Brain microvascular endothelial cell (primary cell): ENCODE measurements around the gene SLC12A6.

Experiments used
- DNase-seq: peaks from one replicate; pipeline ENCODE4 v3.0.0-alpha.2; 2020
- H3K27ac ChIP-seq: fragments of 250-450 bp; sonication (Bioruptor Pico); 2 replicates; pipeline ENCODE4 v1.5.1; 2020; ENCODE audit warnings: mild to moderate bottlenecking, moderate library complexity
- H3K27me3 ChIP-seq: fragments of 250-450 bp; sonication (Bioruptor Pico); replicated peaks from 2 replicates; pipeline ENCODE4 v1.5.1; 2020; ENCODE audit warnings: mild to moderate bottlenecking
- H3K36me3 ChIP-seq: fragments of 250-450 bp; sonication (Bioruptor Pico); replicated peaks from 2 replicates; pipeline ENCODE4 v1.5.1; 2020; ENCODE audit warnings: mild to moderate bottlenecking
- H3K4me3 ChIP-seq: 2 replicates; pipeline ENCODE4 v1.5.1; 2011; ENCODE audit warnings: low read depth, mild to moderate bottlenecking, control low read depth, low read length, moderate library complexity
- CTCF ChIP-seq: IDR thresholded peaks from 2 replicates; pipeline ENCODE4 v1.5.1; 2011; ENCODE audit warnings: low read depth, mild to moderate bottlenecking, moderate library complexity, low read length, control low read depth, inconsistent platforms; ENCODE audit errors: missing control alignments
- in situ Hi-C: cut with HindIII; loops from 2 replicates; pipeline ENCODE4 v1.10.0; 2017; ENCODE audit warnings: low sequenced_read_pairs, low pct_ligation_motif_present

The SLC12A6 gene

GRCh38 chr15:34329006-34329405, 8.6 kb downstream of the SLC12A6 start:
- in situ Hi-C loops = loop anchor here (25.0 kb wide), 1 partner anchor 92 kb away; the partner anchor contains the start of gene EMC4
- TF ChIP-seq CTCF = no peak
- H3K36me3 ChIP-seq = no peaks in the 10 kb centered on the region
- DNase-seq = no peak
- no peaks in the 10 kb centered on the region for H3K27me3 ChIP-seq
- no peak overlapping the region for H3K4me3 ChIP-seq
- no peak overlapping the region for H3K27ac ChIP-seq

GRCh38 chr15:34327906-34328305, 9.7 kb downstream of the SLC12A6 start:
- Histone ChIP-seq H3K27me3 (no peaks in the 10 kb centered on the region), H3K36me3 (no peaks in the 10 kb centered on the region), H3K27ac (no peak overlapping the region), H3K4me3 (no peak overlapping the region)
- in situ Hi-C loops = loop anchor here (25.0 kb wide), 1 partner anchor 91 kb away; the partner anchor contains the start of gene EMC4
- TF ChIP-seq CTCF = no peak
- DNase-seq = no peak

GRCh38 chr15:34325368-34325767, 12.2 kb downstream of the SLC12A6 start:
- in situ Hi-C loops = loop anchor here (25.0 kb wide), 1 partner anchor 88 kb away; the partner anchor contains the start of gene EMC4
- TF ChIP-seq CTCF = no peak
- DNase-seq = no peak
- no peak overlapping the region for H3K4me3 ChIP-seq
- no peaks in the 10 kb centered on the region for H3K36me3 ChIP-seq
- H3K27ac ChIP-seq = no peak overlapping the region
- no peaks in the 10 kb centered on the region for H3K27me3 ChIP-seq

GRCh38 chr15:34324933-34325332, 12.6 kb downstream of the SLC12A6 start:
- Histone ChIP-seq H3K27ac (no peak overlapping the region), H3K27me3 (no peaks in the 10 kb centered on the region), H3K36me3 (no peaks in the 10 kb centered on the region), H3K4me3 (no peak overlapping the region)
- DNase-seq = no peak
- in situ Hi-C loops = loop anchor here (25.0 kb wide), 1 partner anchor 88 kb away; the partner anchor contains the start of gene EMC4
- no peak for TF ChIP-seq CTCF

GRCh38 chr15:34323217-34323616, 14.4 kb downstream of the SLC12A6 start:
- Histone ChIP-seq H3K27ac (no peak overlapping the region), H3K27me3 (no peaks in the 10 kb centered on the region), H3K36me3 (no peaks in the 10 kb centered on the region), H3K4me3 (no peak overlapping the region)
- in situ Hi-C loops = no loop called here
- DNase-seq = no peak
- TF ChIP-seq CTCF = no peak
